G401.6 (cell line): ENCODE results near the gene MAP3K8.
"Not testable (repeated sequence)": the region's sequence is repeated elsewhere in the genome, so short reads cannot be mapped to it uniquely, and the experiment has no call there.

Source experiments
- FAIRE-seq: peaks from 2 replicates; lab custom pipeline; 2012; peaks lifted over from hg19 to GRCh38; lab: Jason Lieb, UNC

Gene MAP3K8

DNA sequence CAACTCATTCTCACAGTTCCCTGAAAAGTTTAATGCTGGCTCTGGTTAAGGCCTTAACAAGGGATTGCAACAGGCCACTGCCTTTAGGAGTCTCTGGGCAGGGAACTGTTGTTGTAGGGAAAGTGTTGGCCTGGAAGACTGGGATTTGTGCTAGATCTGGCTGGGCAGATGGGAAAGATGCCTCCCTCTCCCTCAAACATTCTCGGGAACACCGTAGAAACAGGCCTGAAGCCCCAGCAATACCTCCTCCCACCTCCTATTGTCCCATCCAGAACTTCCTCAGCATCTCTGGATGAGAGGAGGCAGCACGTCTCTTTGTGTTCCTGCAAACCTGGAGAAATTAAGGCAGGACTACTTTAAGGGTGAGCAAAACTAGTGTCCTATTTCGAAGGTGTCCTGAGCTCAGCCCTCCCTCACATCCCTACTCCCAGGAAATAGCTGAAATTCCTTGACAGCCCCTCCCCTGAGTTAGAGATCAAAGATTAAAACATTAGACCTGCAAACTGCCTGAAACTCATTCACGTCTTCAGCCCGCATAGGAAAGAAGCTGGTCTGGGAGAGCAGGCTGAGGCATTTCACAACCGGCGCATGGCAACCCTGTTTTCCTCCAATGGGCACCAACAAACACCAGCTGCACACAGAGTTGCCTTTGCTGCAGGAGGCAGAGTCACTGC, 10.9 kb upstream of the MAP3K8 start:
- FAIRE-seq = no peak

DNA sequence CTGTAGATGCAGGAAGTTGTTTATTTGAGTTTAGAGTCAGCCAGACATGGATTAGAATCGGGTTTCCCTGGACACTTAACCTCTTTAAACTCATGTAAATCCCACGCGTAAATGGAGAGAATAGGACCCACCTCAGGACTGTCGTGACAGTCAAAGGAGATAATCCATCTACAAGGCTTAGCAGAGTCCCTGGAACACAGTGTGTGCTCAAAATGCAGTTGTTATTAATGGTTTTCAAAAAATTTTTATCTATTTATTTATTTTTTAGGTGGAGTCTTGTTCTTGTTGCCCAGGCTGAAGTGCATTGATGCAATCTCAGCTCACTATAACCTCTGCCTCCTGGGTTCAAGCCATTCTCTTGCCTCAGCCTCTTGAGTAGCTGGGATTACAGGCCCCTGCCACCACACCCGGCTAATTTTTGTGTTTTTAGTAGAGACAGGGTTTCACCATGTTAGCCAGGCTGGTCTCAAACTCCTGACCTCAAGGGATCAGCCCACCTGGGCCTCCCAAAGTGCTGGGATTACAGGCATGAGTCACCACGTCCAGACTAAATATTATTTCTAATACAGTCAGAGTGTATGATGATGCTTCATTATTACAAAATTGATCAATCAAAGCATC, 10.2 kb upstream of the MAP3K8 start:
- not testable (repeated sequence) for FAIRE-seq

GRCh38 chr10:30425336-30426075, 8.5 kb upstream of the MAP3K8 start:
- FAIRE-seq = no peak

DNA sequence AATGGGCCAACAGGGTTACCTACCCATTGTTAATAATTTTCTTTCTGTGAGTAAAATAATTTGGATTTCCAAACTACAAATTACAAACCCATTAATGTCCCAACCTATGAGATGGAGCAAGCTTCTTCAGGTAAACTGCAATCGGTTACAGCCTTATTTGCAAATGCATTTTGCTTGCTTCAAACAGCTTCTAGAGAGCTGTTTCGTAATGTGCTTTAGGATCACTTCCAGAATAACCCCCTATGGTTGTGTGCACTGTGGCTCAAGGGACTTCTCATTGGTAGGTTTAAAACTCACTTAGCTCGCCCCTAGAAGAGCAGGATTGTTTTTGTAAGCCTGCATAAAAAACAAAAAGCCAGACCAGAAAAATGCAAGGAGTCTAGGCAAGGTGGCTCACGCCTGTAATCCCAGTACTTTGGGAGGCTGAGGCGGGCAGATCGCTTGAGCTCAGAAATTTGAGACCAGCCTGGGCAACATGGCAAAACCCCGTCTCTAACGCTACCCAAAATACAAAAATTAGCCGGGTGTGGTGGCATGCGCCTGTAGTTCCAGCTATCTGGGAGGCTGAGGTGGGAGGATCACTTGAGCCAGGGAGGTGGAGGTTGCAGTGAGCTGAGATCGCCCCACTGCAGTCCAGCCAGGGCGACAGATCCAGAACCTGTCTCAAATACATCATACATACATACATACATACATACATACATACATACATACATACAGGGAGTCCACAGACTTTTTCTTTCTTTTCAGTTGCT, 3.3 kb upstream of the MAP3K8 start:
- no peak for FAIRE-seq

GRCh38 chr10:30431435-30431911, 2.5 kb upstream of the MAP3K8 start:
- FAIRE-seq = no peak

- no peak for FAIRE-seq
Observed at GRCh38 chr10:30432622-30433305, 1.2 kb upstream of the MAP3K8 start.

DNA sequence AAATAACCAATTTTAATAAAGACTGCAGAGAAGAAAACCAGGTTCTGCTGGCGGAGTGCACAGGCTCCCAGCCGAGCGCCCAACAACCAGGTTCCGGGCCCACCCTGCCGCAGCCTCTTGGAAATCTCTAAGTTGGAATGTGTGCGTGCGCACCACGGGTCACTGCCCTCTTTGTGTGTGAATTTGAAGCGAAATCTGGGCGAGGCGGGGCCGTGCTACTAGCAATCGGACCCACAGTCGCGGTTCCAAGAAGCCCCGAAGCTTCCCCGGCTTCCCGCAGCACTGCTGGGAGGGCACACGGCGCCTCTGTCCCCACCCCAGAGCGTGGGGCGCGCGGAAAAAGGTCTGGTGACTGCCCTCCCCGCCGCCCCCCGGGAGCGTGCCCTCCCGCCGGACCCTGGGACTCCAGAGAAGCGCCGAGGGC, 666 bp upstream of the MAP3K8 start:
- no peak for FAIRE-seq

DNA sequence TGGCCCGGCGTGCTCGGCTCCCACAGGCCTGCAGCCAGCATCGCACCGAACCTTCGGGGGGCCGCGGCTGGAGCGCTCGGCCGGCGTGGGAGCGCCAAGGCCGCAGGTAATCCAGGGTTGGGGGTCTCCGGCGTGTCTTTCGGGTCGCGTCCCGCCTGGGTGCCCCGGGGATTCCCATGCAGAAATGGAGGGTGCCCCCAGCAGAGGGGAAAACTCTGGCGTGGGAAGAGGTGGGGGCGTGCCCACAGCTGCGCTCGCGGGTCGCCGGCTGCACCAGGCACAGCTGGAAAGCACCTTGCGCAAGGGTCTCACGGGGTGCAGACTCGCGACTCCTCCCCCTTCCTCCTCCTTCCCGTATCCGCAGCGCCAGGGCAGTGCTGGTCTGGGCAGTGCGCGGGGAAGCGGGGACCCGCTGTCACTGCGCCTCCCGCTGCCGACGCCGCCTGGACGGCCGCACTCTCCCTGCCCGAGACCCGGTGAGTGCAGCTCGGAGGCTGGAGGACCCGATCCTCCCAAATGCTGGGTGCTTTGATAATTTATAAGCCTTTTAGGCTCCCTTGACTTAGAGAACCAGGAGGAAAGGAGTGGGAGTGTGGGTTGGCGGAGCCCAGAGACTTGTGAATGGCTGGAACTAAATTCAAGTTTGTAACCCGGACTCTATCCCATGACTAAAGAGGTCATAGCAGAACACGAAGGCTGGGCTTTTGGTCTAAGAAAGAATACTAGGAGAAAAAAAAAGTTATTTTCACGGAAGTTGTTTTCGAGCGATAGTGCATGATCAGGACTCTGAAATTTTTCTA, 489 bp downstream of the MAP3K8 start:
- no peak for FAIRE-seq

GRCh38 chr10:30435073-30435422, 1.1 kb downstream of the MAP3K8 start:
- no peak for FAIRE-seq

DNA sequence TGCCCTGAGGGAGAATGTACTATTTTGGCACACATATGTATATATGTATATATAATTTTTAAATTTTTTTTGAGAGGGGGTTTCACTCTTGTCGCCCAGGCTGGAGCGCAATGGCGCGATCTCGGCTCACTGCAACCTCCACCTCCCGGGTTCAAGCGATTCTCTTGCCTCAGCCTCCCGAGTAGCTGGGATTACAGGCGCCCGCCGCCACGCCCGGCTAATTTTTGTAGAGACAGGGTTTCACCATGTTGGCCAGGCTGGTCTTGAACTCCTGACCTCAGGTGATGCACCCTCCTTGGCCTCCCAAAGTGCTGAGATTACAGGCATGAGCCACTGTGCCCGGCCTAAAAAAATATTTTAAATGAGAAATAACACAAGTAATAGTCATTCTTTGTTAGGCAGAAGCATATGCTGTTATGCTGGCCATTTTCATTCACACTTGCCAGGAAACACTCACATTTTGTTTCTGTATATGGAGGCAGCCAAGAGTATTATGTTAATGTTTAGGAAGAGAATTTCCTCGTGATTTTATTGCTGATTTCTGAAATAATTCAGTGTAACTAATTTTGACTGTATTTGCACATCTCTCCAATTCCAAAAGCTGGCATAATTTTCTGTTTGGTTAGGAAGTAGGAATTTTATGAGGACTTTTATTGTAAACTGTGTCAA, 1.6 kb downstream of the MAP3K8 start:
- not testable (repeated sequence) for FAIRE-seq

DNA sequence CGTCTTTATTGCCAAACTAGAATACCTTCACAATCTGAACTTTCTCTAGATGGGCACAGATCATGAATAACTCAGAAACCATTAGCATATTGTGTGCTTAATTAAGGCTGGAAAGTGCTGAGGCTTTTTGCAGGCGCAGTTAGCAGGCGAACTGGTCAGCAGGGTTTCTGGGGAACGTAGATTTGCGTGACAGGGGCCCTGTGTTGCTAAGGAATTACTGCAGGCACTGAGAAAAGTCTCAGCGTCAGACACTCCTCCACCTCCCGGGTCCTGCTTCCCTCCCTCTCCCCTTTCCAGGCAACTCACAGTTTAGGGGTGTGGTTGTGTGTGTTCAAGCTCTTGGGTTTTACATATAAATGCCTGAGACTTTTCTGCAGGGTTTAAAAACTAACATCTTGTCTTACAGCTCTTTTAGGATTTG, 2.2 kb downstream of the MAP3K8 start:
- no peak for FAIRE-seq

DNA sequence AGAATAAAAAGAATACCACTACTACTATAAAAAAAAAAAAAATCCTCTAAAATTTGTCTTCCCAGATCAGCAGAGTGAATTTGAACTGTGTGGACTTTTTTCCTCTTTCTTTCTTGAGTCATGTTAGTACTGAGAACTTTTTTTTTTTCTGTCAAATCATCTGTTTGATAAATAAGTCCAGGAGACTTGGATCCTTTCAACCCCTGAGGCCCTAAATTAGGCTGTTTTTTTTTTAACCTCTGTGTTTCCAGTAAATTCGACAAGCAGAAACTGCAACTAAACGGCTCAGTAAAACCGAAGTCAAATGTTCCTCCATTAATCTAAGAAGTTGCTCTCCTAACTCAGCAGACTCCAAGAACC, 2.7 kb downstream of the MAP3K8 start:
- no peak for FAIRE-seq

DNA sequence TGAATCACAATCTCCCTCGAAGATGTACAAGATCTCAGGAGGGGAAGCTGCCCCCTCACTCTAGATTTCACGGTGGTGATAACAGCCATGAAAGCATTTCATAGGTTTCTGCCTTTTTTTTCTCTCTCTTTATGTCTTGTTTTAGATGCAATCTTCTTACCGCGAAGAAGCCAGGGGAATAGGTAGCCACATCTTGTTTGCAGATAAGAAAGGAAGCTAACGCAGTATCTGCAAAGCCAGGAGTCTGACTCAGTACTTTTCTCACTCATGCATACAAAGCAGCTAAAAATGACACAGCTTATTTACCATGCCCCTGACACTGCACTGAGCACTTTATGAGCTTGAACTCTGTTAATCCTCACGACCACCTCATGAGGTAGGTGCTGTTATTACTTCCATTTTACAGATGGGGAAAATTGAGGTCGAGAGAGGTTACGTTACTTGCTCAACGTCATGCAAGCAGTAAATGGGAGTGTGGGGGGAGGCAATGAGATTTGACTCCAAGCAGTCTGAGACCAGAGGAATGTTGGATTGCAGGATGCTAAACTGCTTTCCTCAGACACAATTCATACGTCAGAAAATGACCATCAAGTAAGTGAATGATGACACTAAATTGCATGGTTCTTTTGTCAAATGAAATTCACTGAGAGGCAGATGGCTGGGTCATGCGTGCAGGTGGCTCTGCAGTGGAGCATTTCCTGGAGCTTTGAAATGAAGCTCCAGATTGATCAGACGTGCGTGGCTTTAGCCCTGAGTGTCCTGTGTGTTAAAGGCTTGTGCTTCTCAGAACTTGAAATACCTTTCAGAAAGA, 3.3 kb downstream of the MAP3K8 start:
- FAIRE-seq = no peak

DNA sequence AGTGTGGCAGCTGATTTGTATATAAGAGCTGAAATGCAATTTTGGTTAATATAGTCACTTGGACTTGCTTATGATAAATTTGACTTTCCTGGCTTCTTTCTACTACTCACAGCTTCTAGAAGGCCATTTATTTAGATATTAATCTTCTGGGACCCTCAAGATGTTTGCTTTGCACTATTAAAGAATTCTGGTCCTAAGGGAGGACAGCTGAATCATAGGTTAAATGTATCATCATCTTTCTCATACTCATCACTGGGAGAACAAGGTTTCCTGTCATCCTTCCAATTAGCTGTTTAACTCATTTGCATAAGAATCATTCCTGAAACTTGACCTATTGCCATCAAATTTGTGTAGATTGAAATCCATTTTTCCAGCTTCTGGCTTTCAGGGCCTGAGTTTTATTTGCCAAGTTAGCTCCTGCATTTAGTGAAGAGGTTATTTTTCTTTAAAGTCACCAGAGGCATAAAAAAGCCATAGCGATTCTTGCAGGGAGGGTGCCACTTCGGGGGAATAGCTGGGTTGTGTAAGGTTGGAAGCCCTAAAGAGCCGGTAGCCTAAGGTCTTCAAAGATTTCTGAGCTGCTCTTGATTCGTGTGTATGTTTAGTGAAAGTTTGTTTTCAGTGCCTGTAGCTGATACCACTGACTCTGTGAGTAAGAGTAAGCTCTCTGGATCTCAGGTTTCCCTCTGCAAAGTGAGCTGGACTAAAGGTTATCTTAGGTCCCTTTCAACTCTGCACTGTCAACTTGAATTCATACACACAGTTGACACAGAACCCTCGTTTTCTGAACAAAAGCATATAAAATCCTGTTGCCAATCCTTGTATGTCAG, 4.3 kb downstream of the MAP3K8 start:
- FAIRE-seq = no peak

GRCh38 chr10:30439931-30440330, 5.9 kb downstream of the MAP3K8 start:
- no peak for FAIRE-seq

DNA sequence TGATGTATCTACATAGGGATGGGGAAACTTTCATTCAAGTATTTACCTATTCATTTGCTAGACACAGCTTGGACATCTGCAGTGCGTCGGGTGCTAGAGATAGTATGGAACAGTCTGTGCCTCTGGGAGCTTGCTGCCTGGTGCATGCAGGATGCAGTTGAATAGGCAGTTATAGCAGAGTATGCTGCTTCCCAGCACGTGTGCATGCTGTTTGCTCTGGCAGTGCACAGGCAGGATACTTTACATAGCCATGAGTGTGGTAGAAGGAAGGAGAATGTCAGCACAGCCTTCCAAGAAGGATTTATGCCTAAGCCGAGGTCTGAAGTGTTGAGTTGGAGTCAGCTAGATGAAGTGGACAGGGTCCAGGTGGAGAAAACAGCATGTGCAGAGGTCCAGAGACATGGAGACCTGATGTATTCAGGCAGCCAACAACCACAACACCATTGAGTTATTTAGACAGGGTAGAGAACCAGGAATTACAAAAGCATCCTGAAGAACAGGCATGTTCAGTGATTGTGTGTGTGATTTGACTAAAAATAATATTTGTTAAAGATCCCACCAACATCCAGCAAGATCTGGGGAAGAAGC, 8.1 kb downstream of the MAP3K8 start:
- FAIRE-seq = no peak

- no peak for FAIRE-seq
Observed at GRCh38 chr10:30443049-30443448, 9.1 kb downstream of the MAP3K8 start.

- no peak for FAIRE-seq
Observed at GRCh38 chr10:30445711-30446110, 11.7 kb downstream of the MAP3K8 start.
